GM23338 (cell line): ENCODE measurements around the gene SLC7A4. TPM values are rescaled to one million over a fixed set of nuclear protein-coding genes. Genes with fewer than 3 reads are reported as not detected.

Experiments
- ATAC-seq: fragments of 200-7000 bp; cut with Tn5 transposase; 3 replicates; pipeline ENCODE4 v1.9.1; 2020
- DNase-seq: peaks from one replicate; pipeline ENCODE4 v3.0.0-alpha.2; 2015; ENCODE audit warnings: low spot score
- H2AFZ ChIP-seq: fragments of 200-600 bp; sonication (generic); 2 replicates; pipeline ENCODE4 v1.8.0; 2016; ENCODE audit warnings: antibody characterized with exemption, mild to moderate bottlenecking, moderate library complexity
- H3F3A ChIP-seq: fragments of 200-600 bp; sonication (generic); replicated peaks from 2 replicates; pipeline ENCODE4 v1.8.0; 2017; ENCODE audit warnings: antibody characterized with exemption, mixed run types, low read depth
- H3K27ac ChIP-seq: fragments of 200-600 bp; sonication (generic); 2 replicates; pipeline ENCODE4 v1.6.1; 2016; ENCODE audit warnings: low read depth
- H3K27me3 ChIP-seq: fragments of 200-600 bp; sonication (generic); 2 replicates; pipeline ENCODE4 v1.8.0; 2016; ENCODE audit warnings: mild to moderate bottlenecking, mixed run types, moderate library complexity; ENCODE audit not compliant: insufficient read depth
- H3K36me3 ChIP-seq: fragments of 200-600 bp; sonication (generic); 2 replicates; pipeline ENCODE4 v1.8.0; 2016; ENCODE audit warnings: mild to moderate bottlenecking; ENCODE audit not compliant: insufficient read depth
- H3K4me1 ChIP-seq: fragments of 200-600 bp; sonication (generic); 2 replicates; pipeline ENCODE4 v1.8.0; 2016; ENCODE audit warnings: mild to moderate bottlenecking, moderate library complexity; ENCODE audit not compliant: insufficient read depth
- H3K4me2 ChIP-seq: fragments of 200-600 bp; sonication (generic); 2 replicates; pipeline ENCODE4 v1.7.1; 2017; ENCODE audit warnings: mixed run types
- H3K4me3 ChIP-seq: fragments of 200-600 bp; sonication (generic); 2 replicates; pipeline ENCODE4 v1.6.1; 2016; ENCODE audit warnings: mixed run types
- H3K79me2 ChIP-seq: fragments of 200-600 bp; sonication (generic); replicated peaks from 2 replicates; pipeline ENCODE4 v1.8.0; 2017; ENCODE audit warnings: mild to moderate bottlenecking; ENCODE audit not compliant: insufficient read depth
- H3K9me2 ChIP-seq: fragments of 200-600 bp; sonication (generic); 2 replicates; pipeline ENCODE4 v1.8.0; 2017; ENCODE audit not compliant: insufficient read depth
- H4K20me1 ChIP-seq: fragments of 200-600 bp; sonication (generic); replicated peaks from 2 replicates; pipeline ENCODE4 v1.8.0; 2017; ENCODE audit warnings: mild to moderate bottlenecking; ENCODE audit not compliant: insufficient read depth
- H3K27ac Mint-ChIP-seq: 2 replicates; pipeline ENCODE4 v1.8.0; 2020; ENCODE audit warnings: inconsistent platforms, mild to moderate bottlenecking, moderate library complexity, mixed read lengths
- H3K27me3 Mint-ChIP-seq: 3 replicates; pipeline ENCODE4 v1.8.0; 2022; ENCODE audit warnings: low read depth, mild to moderate bottlenecking, moderate library complexity, mixed read lengths, inconsistent platforms; ENCODE audit not compliant: insufficient read depth, poor library complexity
- H3K36me3 Mint-ChIP-seq: 3 replicates; pipeline ENCODE4 v1.8.0; 2021; ENCODE audit warnings: low read depth, mild to moderate bottlenecking, inconsistent platforms, moderate library complexity, mixed read lengths
- H3K4me1 Mint-ChIP-seq: 3 replicates; pipeline ENCODE4 v1.8.0; 2020; ENCODE audit warnings: mild to moderate bottlenecking, inconsistent platforms, mixed read lengths
- H3K4me3 Mint-ChIP-seq: 3 replicates; pipeline ENCODE4 v1.8.0; 2021; ENCODE audit warnings: moderate library complexity, mild to moderate bottlenecking, inconsistent platforms, mixed read lengths
- H3K9me3 Mint-ChIP-seq: 3 replicates; pipeline ENCODE4 v1.8.0; 2020; ENCODE audit warnings: moderate library complexity, mild to moderate bottlenecking, inconsistent platforms, mixed read lengths
- CREB1 ChIP-seq: fragments of 250-450 bp; sonication (Bioruptor Pico); IDR thresholded peaks from 2 replicates; pipeline ENCODE4 v1.5.0; 2020; ENCODE audit warnings: low read depth, mild to moderate bottlenecking, moderate library complexity
- CTCF ChIP-seq, 2 experiments: fragments of 200-600 bp in 1 of 2; sonication (generic) in 1 of 2; conservative IDR thresholded peaks; 2 replicates each; pipeline versions ENCODE4 v1.5.1 to v1.6.1; 2016 to 2017; ENCODE audit warnings: antibody characterized with exemption in 2 of 2, low read depth in 2 of 2, mild to moderate bottlenecking in 2 of 2, moderate library complexity in 1 of 2
- ETS1 ChIP-seq: IDR thresholded peaks from 2 replicates; pipeline ENCODE4 v1.6.1; 2016; ENCODE audit warnings: antibody characterized with exemption
- EZH2 ChIP-seq: fragments of 200-600 bp; sonication (generic); IDR thresholded peaks from one replicate; pipeline ENCODE4 v1.8.0; 2017; ENCODE audit warnings: antibody characterized with exemption, mild to moderate bottlenecking, low read depth; ENCODE audit not compliant: unreplicated experiment
- EZH2phosphoT487 ChIP-seq: fragments of 200-600 bp; sonication (generic); IDR thresholded peaks from one replicate; pipeline ENCODE4 v1.8.1; 2018; ENCODE audit warnings: antibody characterized with exemption; ENCODE audit not compliant: unreplicated experiment
- JUNB ChIP-seq: IDR thresholded peaks from one replicate; pipeline ENCODE4 v1.6.1; 2016; ENCODE audit warnings: antibody characterized with exemption; ENCODE audit not compliant: unreplicated experiment
- NANOG ChIP-seq: IDR thresholded peaks from 2 replicates; pipeline ENCODE4 v1.6.1; 2016; ENCODE audit warnings: antibody characterized with exemption, borderline replicate concordance
- POLR2AphosphoS5 ChIP-seq: IDR thresholded peaks from 2 replicates; pipeline ENCODE4 v1.6.1; 2016; ENCODE audit warnings: antibody characterized with exemption, low read depth
- STAT1 ChIP-seq: IDR thresholded peaks from one replicate; pipeline ENCODE4 v1.6.1; 2016; ENCODE audit warnings: antibody characterized with exemption; ENCODE audit not compliant: unreplicated experiment
- ZNF114 ChIP-seq: fragments of 250-450 bp; sonication (Bioruptor Pico); IDR thresholded peaks from 2 replicates; pipeline ENCODE4 v1.5.0; 2020; ENCODE audit warnings: mild to moderate bottlenecking, moderate library complexity
- ZNF331 ChIP-seq: fragments of 250-450 bp; sonication (Bioruptor Pico); IDR thresholded peaks from 2 replicates; pipeline ENCODE4 v1.5.0; 2020; ENCODE audit warnings: low read depth, mild to moderate bottlenecking, moderate library complexity
- ZNF462 ChIP-seq: fragments of 250-450 bp; sonication (Bioruptor Pico); IDR thresholded peaks from 2 replicates; pipeline ENCODE4 v1.5.0; 2020; ENCODE audit warnings: mild to moderate bottlenecking, moderate library complexity
- polyA plus RNA-seq: library from polyadenylated mRNA; unstranded; fragments of >200 nt; fragmentation: Nextera tagmentation; extraction: Ambion mirVana; gene quantifications from 2 replicates; pipeline ENCODE4 v1.2.1, GENCODE V29; 2016
- total RNA-seq: library from RNA; depleted of rRNA; stranded (reverse); fragments of >200 nt; shearing (Covaris generic); gene quantifications from 2 replicates; pipeline ENCODE4 v1.2.3, GENCODE V29; 2014
- TF ChIP-seq, protein P1 (sequence below): IDR thresholded peaks from one replicate; pipeline ENCODE4 v1.6.1; 2018; ENCODE audit warnings: antibody characterized with exemption; ENCODE audit not compliant: unreplicated experiment

SLC7A4 gene
- total and polyA plus RNA-seq, 2 experiments from 2014 or later = 0.07 to 0.44 TPM

DNA sequence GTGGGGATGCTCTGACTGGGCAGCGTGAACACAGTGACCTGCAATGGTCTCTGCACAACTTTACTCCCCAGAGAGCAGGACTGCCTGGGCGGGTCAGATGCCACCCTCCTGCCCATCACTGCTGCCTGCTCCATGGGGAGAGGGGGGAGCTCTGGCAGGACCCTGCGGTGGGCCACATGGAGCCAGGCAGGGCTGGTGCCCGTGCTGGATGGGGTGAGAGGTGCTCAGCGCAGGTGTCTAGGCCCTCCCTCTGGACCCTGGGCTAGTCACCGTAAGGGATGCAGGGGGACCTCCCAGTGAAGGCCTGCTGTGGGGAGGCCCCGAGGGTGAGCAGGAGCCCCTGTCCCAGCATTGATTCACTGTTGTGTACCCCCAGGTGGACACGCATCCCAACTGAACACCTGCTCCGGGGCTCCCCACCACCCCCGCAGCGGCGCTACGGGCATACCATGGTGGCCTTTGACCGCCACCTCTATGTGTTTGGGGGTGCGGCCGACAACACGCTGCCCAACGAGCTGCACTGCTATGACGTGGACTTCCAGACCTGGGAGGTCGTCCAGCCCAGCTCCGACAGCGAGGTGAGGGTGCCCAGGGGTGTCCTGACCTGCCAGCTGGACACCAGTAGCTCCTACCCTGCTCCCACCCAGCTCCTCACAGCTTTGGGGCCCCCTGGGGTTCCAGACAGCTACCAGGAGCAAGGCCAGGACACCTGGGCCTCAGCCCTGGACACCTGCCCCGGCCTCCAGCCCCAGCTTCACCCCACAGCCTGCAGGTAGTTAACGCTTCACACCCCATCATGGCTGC lies 40.9 kb downstream of the SLC7A4 start:
- ATAC-seq = no peak

More for the DNA sequence above, 40.9 kb downstream of the SLC7A4 start:
- H3K36me3 Mint-ChIP-seq = peaks cover 9% of the 10 kb centered on the region; the same call in 2 of the 3 replicates
- no peaks in the 10 kb centered on the region; the same call in 2 of the 3 replicates for H3K4me1 Mint-ChIP-seq
- Histone ChIP-seq H3K79me2 (no peaks in the 10 kb centered on the region), H2AFZ (no peak overlapping the region), H3K27ac (no peak overlapping the region), H3F3A (no peaks in the 10 kb centered on the region), H3K36me3 (no peaks in the 10 kb centered on the region), H3K27me3 (no peaks in the 10 kb centered on the region), H3K4me1 (no peaks in the 10 kb centered on the region), H3K4me3 (no peak overlapping the region), H3K9me2 (no peaks in the 10 kb centered on the region), H3K4me2 (no peak overlapping the region), H4K20me1 (no peaks in the 10 kb centered on the region)
- no peak for DNase-seq
- TF ChIP-seq CTCF (conservative IDR thresholded peaks at IDR 0.05; ENCODE audit: low read depth in 2 of 2) (no peak), NANOG (no peak), JUNB (no peak), POLR2AphosphoS5 (no peak), ETS1 (no peak), ZNF331 (no peak), STAT1 (no peak), EZH2 (no peak), EZH2phosphoT487 (no peak), ZNF462 (no peak), CREB1 (CRISPR knock-in tag) (no peak), ZNF114 (CRISPR knock-in tag) (no peak)
- TF ChIP-seq, protein P1, sequence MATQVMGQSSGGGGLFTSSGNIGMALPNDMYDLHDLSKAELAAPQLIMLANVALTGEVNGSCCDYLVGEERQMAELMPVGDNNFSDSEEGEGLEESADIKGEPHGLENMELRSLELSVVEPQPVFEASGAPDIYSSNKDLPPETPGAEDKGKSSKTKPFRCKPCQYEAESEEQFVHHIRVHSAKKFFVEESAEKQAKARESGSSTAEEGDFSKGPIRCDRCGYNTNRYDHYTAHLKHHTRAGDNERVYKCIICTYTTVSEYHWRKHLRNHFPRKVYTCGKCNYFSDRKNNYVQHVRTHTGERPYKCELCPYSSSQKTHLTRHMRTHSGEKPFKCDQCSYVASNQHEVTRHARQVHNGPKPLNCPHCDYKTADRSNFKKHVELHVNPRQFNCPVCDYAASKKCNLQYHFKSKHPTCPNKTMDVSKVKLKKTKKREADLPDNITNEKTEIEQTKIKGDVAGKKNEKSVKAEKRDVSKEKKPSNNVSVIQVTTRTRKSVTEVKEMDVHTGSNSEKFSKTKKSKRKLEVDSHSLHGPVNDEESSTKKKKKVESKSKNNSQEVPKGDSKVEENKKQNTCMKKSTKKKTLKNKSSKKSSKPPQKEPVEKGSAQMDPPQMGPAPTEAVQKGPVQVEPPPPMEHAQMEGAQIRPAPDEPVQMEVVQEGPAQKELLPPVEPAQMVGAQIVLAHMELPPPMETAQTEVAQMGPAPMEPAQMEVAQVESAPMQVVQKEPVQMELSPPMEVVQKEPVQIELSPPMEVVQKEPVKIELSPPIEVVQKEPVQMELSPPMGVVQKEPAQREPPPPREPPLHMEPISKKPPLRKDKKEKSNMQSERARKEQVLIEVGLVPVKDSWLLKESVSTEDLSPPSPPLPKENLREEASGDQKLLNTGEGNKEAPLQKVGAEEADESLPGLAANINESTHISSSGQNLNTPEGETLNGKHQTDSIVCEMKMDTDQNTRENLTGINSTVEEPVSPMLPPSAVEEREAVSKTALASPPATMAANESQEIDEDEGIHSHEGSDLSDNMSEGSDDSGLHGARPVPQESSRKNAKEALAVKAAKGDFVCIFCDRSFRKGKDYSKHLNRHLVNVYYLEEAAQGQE = no peak
- H3K9me3 Mint-ChIP-seq = no peaks in the 10 kb centered on the region
- H3K4me3 Mint-ChIP-seq = no peak overlapping the region
- H3K27ac Mint-ChIP-seq = no peak overlapping the region
- H3K27me3 Mint-ChIP-seq = peaks cover 6% of the 10 kb centered on the region
